ENCODE measurements around the gene TENT5C. TPM values are rescaled to one million over a fixed set of nuclear protein-coding genes. Genes with fewer than 3 reads are reported as not detected.
"Not testable (repeated sequence)": the region's sequence is repeated elsewhere in the genome, so short reads cannot be mapped to it uniquely, and the experiment has no call there.

Gene TENT5C
- 0.26 and 0.48 TPM in 2 replicates for total RNA-seq (2014; rRNA removed; shearing (Covaris generic))

DNA sequence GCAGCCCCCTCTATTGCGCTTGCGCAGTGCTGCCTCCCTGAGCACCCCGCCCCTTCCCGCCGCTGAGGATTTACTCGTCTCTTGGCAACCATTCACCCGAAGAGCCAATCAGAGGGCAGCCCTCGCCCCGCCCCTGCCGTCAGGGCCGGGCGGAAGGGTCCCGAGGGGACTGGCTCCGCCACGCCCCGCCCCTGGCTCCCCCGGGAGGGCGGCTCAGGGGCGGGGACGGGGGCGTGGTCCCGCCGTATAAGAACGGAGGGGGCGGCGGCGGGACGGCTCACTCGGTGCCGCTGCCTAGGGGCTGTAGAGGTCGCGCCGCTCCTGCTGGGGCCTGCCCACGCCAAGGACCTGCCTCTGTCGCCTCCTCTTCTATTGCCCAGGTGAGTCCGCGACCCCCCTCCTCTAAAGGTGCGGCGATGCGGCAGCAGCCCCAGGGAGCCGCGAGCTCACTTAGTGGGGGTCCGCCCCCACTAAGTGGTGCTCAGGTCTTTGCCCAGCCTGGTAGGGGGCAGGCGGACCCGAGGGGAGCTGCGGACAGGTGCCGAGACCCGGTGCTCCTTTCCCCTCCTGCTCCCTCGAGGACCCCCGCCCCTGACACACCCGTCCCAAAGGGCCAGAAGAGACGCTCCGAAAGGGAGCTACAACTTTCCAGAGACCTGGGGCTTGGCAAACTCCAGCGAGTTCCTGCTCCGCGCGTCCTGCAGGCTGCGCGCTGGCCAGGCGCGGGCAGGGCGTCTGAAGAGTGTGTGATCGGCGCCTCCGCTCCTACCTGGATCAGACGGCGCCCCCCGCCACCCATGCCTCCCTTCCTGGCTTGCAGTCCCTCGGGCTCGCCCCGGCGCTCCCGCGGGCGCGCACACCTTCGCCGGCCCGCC lies at the start of gene TENT5C:
TENT5C (plus strand) TSS at position 275 of the 875 bp plus-strand sequence. CDS start 16,821 bp downstream, outside the sequence.
- peak within 1 kb of the TSS; percentile 63 for H3K4me3 ChIP-seq (ENCODE audit: insufficient read depth, low read depth, low read length)
- H3K36me3 ChIP-seq (replicated peaks; ENCODE audit: control insufficient read depth, insufficient read depth, low read length), result no peaks in the 10 kb centered on the region
- peak; percentile 99 for DNase-seq
- peaks cover 37% of the 10 kb centered on the region for H3K27me3 ChIP-seq (ENCODE audit: control insufficient read depth, insufficient read depth, low read length)

DNA sequence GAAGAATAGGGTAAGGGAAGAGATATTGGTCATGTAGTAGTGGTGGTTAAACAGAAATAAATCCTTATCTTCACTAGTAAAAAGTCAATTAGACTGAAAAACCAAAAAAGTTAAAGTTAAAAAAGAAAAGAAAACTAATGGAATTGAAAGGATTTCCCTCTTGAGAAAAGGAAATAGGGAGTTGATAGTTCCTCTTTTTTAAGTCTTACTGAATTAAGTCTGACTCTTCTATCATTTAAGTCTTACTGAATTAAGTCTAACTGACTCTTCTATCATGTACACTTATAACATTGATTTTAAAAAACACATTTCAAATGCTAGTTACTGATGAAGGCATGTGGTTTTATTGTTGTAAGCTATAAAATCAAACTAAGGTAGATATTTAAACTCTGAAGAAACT lies 49.5 kb upstream of the TENT5C start:
- no peak for DNase-seq
- Histone ChIP-seq H3K4me3 (ENCODE audit: insufficient read depth, low read depth, low read length) (no peak overlapping the region), H3K36me3 (replicated peaks; ENCODE audit: control insufficient read depth, insufficient read depth, low read length) (no peaks in the 10 kb centered on the region), H3K27me3 (ENCODE audit: control insufficient read depth, insufficient read depth, low read length) (no peaks in the 10 kb centered on the region)

GRCh38 chr1:117556976-117557375 lies 48.9 kb upstream of the TENT5C start:
- Histone ChIP-seq H3K36me3 (replicated peaks; ENCODE audit: control insufficient read depth, insufficient read depth, low read length) (no peaks in the 10 kb centered on the region), H3K27me3 (ENCODE audit: control insufficient read depth, insufficient read depth, low read length) (no peaks in the 10 kb centered on the region), H3K4me3 (ENCODE audit: insufficient read depth, low read depth, low read length) (no peak overlapping the region)
- no peak for DNase-seq

- not testable (repeated sequence) for H3K36me3 ChIP-seq (replicated peaks; ENCODE audit: control insufficient read depth, insufficient read depth, low read length); H3K4me3 ChIP-seq (ENCODE audit: insufficient read depth, low read depth, low read length); H3K27me3 ChIP-seq (ENCODE audit: control insufficient read depth, insufficient read depth, low read length); DNase-seq
Observed at GRCh38 chr1:117558451-117558850, 47.4 kb upstream of the TENT5C start.

GRCh38 chr1:117559139-117559538 lies 46.7 kb upstream of the TENT5C start:
- H3K36me3 ChIP-seq (replicated peaks; ENCODE audit: control insufficient read depth, insufficient read depth, low read length), result no peaks in the 10 kb centered on the region
- H3K27me3 ChIP-seq (ENCODE audit: control insufficient read depth, insufficient read depth, low read length), result no peaks in the 10 kb centered on the region
- H3K4me3 ChIP-seq (ENCODE audit: insufficient read depth, low read depth, low read length), result no peak overlapping the region
- no peak for DNase-seq

DNA sequence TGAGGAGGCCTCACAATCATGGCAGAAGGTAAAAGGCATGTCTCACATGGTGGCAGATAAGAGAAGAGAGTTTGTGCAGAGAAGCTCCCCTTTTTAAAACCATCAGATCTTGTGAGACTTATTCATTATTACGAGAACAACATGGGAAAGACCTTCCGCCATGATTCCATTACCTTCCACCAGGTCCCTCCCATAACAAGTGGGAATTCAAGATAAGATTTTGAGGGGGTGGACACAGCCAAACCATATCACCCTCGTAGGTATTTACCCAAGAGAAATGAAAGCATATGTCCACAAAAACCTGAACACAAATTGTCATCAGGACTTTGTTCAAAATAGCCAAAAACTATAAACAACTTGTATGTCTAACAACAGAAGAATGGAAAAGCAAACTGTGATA lies 45.9 kb upstream of the TENT5C start:
- H3K36me3 ChIP-seq (replicated peaks; ENCODE audit: control insufficient read depth, insufficient read depth, low read length), result no peaks in the 10 kb centered on the region
- H3K4me3 ChIP-seq (ENCODE audit: insufficient read depth, low read depth, low read length), result no peak overlapping the region
- no peak for DNase-seq
- no peaks in the 10 kb centered on the region for H3K27me3 ChIP-seq (ENCODE audit: control insufficient read depth, insufficient read depth, low read length)

DNA sequence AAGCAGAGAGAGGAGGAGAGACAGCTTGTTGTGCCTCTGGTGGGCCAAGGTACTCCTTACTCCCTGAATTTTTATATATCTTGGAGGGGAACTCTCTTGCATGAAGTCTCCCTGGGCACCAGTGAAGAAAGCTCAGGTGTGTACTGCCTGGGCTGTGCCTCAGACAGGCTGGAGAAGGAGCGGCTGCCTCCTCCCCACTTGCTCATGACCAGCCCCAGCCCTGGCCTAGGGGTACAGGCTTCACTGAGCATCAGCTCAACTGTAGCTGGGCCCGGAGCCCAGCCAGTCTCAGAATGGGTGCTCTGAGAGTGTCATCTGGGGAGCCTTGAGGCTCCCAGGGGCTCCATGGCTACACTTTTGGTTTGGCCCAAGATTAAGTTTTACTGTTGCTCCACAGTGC lies 44.8 kb upstream of the TENT5C start:
- Histone ChIP-seq H3K36me3 (replicated peaks; ENCODE audit: control insufficient read depth, insufficient read depth, low read length) (no peaks in the 10 kb centered on the region), H3K4me3 (ENCODE audit: insufficient read depth, low read depth, low read length) (no peak overlapping the region), H3K27me3 (ENCODE audit: control insufficient read depth, insufficient read depth, low read length) (no peaks in the 10 kb centered on the region)
- DNase-seq, result no peak

GRCh38 chr1:117561551-117561950 lies 44.3 kb upstream of the TENT5C start:
- H3K4me3 ChIP-seq (ENCODE audit: insufficient read depth, low read depth, low read length), result no peak overlapping the region
- no peak for DNase-seq
- H3K27me3 ChIP-seq (ENCODE audit: control insufficient read depth, insufficient read depth, low read length), result no peaks in the 10 kb centered on the region
- H3K36me3 ChIP-seq (replicated peaks; ENCODE audit: control insufficient read depth, insufficient read depth, low read length), result no peaks in the 10 kb centered on the region

GRCh38 chr1:117562581-117563491 lies 43.0 kb upstream of the TENT5C start:
- DNase-seq, result peak; percentile 7
- H3K36me3 ChIP-seq (replicated peaks; ENCODE audit: control insufficient read depth, insufficient read depth, low read length), result no peaks in the 10 kb centered on the region
- no peak overlapping the region for H3K4me3 ChIP-seq (ENCODE audit: insufficient read depth, low read depth, low read length)
- H3K27me3 ChIP-seq (ENCODE audit: control insufficient read depth, insufficient read depth, low read length), result no peaks in the 10 kb centered on the region

GRCh38 chr1:117563492-117563875 lies 42.4 kb upstream of the TENT5C start:
- H3K4me3 ChIP-seq (ENCODE audit: insufficient read depth, low read depth, low read length), result no peak overlapping the region
- no peaks in the 10 kb centered on the region for H3K36me3 ChIP-seq (replicated peaks; ENCODE audit: control insufficient read depth, insufficient read depth, low read length)
- H3K27me3 ChIP-seq (ENCODE audit: control insufficient read depth, insufficient read depth, low read length), result no peaks in the 10 kb centered on the region
- DNase-seq, result no peak

- H3K4me3 ChIP-seq (ENCODE audit: insufficient read depth, low read depth, low read length), result no peak overlapping the region
- DNase-seq, result peak; percentile 13
- no peaks in the 10 kb centered on the region for H3K27me3 ChIP-seq (ENCODE audit: control insufficient read depth, insufficient read depth, low read length)
- H3K36me3 ChIP-seq (replicated peaks; ENCODE audit: control insufficient read depth, insufficient read depth, low read length), result no peaks in the 10 kb centered on the region
Observed at GRCh38 chr1:117564227-117565075, 41.4 kb upstream of the TENT5C start.

DNA sequence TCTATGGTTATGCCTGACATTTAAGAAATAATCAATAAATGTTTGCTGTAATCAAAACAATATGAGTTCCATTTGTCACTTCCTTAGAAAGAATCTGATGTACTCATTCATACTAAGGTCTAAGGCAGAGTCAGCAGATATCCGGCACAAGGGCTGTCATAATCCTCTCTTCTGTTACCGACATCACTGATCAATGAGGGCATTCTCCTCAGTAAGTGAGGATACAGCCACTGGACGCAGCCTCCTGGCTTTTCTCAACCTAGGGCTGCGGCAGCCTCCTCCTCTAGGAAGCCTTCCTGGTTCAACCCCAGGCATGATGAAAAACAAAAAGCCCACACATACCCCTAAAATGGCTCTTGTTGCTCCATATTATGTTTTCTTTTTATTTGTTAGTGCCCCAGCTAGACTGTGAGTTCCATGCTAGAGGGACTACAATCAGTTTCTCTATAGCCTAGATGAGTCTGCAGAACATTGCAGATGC lies 40.7 kb upstream of the TENT5C start:
- H3K27me3 ChIP-seq (ENCODE audit: control insufficient read depth, insufficient read depth, low read length), result no peaks in the 10 kb centered on the region
- peak; percentile 6 for DNase-seq
- H3K4me3 ChIP-seq (ENCODE audit: insufficient read depth, low read depth, low read length), result no peak overlapping the region
- no peaks in the 10 kb centered on the region for H3K36me3 ChIP-seq (replicated peaks; ENCODE audit: control insufficient read depth, insufficient read depth, low read length)

DNA sequence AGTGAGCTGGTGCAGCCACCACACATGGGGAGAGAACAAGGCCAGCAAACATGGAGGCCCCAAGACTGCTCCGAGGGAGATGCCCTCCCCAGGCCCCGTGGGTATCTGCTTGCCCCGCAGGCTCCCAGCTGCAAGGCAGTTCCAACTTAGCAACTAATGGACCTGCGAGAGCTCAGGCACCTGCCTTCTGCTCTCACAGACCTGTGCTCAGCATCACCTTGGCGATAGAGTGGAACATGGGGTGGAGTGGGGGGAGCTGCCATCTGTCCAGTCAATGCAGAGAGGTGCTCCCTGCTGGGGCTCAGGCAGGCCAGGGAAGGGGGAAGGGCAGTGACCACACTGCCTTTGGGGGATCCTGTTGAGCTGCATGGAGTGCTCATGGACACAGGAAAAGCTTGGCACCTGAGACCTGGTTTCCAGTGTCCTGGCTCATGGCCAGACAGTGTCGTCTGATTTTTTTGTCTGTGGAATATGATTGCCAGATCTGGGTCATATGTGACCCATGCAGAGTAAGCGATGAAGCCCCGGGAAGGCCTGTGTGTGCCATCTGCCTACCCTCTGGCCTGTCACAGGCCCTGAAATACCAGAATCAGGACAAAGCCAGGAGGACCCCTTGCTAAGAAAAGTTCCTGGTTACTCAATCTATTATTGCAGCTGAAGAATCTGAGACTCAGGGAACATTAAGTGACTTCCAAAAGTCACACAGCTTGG lies 39.9 kb upstream of the TENT5C start:
- H3K36me3 ChIP-seq (replicated peaks; ENCODE audit: control insufficient read depth, insufficient read depth, low read length), result no peaks in the 10 kb centered on the region
- H3K27me3 ChIP-seq (ENCODE audit: control insufficient read depth, insufficient read depth, low read length), result no peaks in the 10 kb centered on the region
- H3K4me3 ChIP-seq (ENCODE audit: insufficient read depth, low read depth, low read length), result no peak overlapping the region
- peak; percentile 22 for DNase-seq

Data from H7 (cell line).